Stimulated activated CD8-positive, alpha-beta memory T cell treated with anti-CD3 and anti-CD28 coated beads, Interleukin-15, amount 100 ng/mL, for 4 hours (primary cell): ENCODE measurements around the gene CST1.
"Not testable (repeated sequence)": the region's sequence is repeated elsewhere in the genome, so short reads cannot be mapped to it uniquely, and the experiment has no call there.

Source experiments
- DNase-seq, 2 donors: peaks; one replicate each; pipeline ENCODE4 v3.0.0-alpha.2; 2020; ENCODE audit warnings: low read depth in 2 of 2

CST1 gene

GRCh38 chr20:23755131-23755611 is 4.4 kb upstream of the CST1 start:
- not testable (repeated sequence) for DNase-seq

- DNase-seq: no peak
These were observed 4.0 kb upstream of the CST1 start for GRCh38 chr20:23754731-23755130.

GRCh38 chr20:23753589-23753988 is 2.9 kb upstream of the CST1 start:
- no peak for DNase-seq

- DNase-seq: no peak
These were observed 2.4 kb upstream of the CST1 start for GRCh38 chr20:23753194-23753548.

- no peak for DNase-seq
These were observed 1.9 kb upstream of the CST1 start for GRCh38 chr20:23752481-23753193.

- DNase-seq: no peak
These were observed 1.3 kb upstream of the CST1 start for GRCh38 chr20:23752019-23752418.

GRCh38 chr20:23749746-23750145 is 989 bp downstream of the CST1 start:
- DNase-seq: no peak

- DNase-seq: not testable (repeated sequence)
These were observed 1.8 kb downstream of the CST1 start for GRCh38 chr20:23748975-23749374.

- DNase-seq: not testable (repeated sequence)
These were observed 3.2 kb downstream of the CST1 start for GRCh38 chr20:23747551-23747950.

GRCh38 chr20:23747092-23747491 is 3.6 kb downstream of the CST1 start:
- DNase-seq: not testable (repeated sequence)

GRCh38 chr20:23746321-23746720 is 4.4 kb downstream of the CST1 start:
- no peak for DNase-seq

- no peak for DNase-seq
These were observed 5.5 kb downstream of the CST1 start for GRCh38 chr20:23745247-23745646.

- no peak for DNase-seq
These were observed 5.9 kb downstream of the CST1 start for GRCh38 chr20:23744817-23745216.

- not testable (repeated sequence) for DNase-seq
These were observed 15.3 kb downstream of the CST1 start for GRCh38 chr20:23735391-23735790.

GRCh38 chr20:23734949-23735348 is 15.8 kb downstream of the CST1 start:
- not testable (repeated sequence) for DNase-seq

- not testable (repeated sequence) for DNase-seq
These were observed 16.3 kb downstream of the CST1 start for GRCh38 chr20:23734440-23734839.

GRCh38 chr20:23727016-23727415 is 23.7 kb downstream of the CST1 start:
- no peak for DNase-seq

GRCh38 chr20:23725102-23725501 is 25.6 kb downstream of the CST1 start:
- DNase-seq: no peak

- DNase-seq: not testable (repeated sequence)
These were observed 27.0 kb downstream of the CST1 start for GRCh38 chr20:23723659-23724307.

GRCh38 chr20:23722851-23723250 is 27.9 kb downstream of the CST1 start:
- DNase-seq: not testable (repeated sequence)

- no peak for DNase-seq
These were observed 28.8 kb downstream of the CST1 start for GRCh38 chr20:23721962-23722361.

GRCh38 chr20:23719351-23719750 is 31.4 kb downstream of the CST1 start:
- DNase-seq: not testable (repeated sequence)

- not testable (repeated sequence) for DNase-seq
These were observed 39.0 kb downstream of the CST1 start for GRCh38 chr20:23711778-23712177.
